Body of pancreas (tissue), 4 donors: ENCODE results near the gene ZDHHC16.

Experiments used
- CTCF ChIP-seq, 7 experiments: fragments of 450-650 bp in 4 of 7; fragments of 200-600 bp in 3 of 7; sonication (generic) in 3 of 7; IDR thresholded peaks; one replicate each; pipeline ENCODE4 v1.5.1; 2016 to 2019; ENCODE audit warnings: antibody characterized with exemption in 7 of 7
- POLR2A ChIP-seq, 3 donors: fragments of 450-650 bp; IDR thresholded peaks; one replicate each; pipeline ENCODE4 v1.6.1; 2016; ENCODE audit warnings: antibody characterized with exemption in 3 of 3, mild to moderate bottlenecking in 2 of 3

- TF ChIP-seq CTCF (IDR thresholded peaks at IDR 0.05) (no peak), POLR2A (IDR thresholded peaks at IDR 0.05) (no peak)
These were observed 636 bp upstream of the ZDHHC16 start for GRCh38 chr10:97445357-97445721.
